Measurements from ENCODE around the gene OR51Q1.

DNA sequence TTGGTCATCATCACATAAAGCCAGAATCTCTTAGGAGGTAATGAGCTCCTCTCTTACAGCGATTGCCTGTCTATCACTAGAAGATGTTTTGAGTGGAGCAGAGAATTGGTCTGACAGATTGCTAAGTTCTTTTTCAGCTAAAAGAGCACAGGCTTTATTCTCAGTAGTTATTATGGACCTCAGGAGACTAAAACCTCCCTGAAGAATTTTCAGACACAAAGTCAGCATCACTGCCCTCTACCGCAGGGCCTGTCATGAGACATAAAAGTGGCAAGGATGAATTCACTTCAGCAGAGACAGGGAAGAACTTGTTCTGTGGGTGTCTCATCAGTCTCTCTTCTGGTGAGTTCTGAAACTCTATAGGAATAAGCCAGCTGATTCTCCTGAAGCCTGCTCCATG is 27.1 kb downstream of the OR51Q1 start, which contains the start of gene OR51I2:
- TF ChIP-seq, protein P1, sequence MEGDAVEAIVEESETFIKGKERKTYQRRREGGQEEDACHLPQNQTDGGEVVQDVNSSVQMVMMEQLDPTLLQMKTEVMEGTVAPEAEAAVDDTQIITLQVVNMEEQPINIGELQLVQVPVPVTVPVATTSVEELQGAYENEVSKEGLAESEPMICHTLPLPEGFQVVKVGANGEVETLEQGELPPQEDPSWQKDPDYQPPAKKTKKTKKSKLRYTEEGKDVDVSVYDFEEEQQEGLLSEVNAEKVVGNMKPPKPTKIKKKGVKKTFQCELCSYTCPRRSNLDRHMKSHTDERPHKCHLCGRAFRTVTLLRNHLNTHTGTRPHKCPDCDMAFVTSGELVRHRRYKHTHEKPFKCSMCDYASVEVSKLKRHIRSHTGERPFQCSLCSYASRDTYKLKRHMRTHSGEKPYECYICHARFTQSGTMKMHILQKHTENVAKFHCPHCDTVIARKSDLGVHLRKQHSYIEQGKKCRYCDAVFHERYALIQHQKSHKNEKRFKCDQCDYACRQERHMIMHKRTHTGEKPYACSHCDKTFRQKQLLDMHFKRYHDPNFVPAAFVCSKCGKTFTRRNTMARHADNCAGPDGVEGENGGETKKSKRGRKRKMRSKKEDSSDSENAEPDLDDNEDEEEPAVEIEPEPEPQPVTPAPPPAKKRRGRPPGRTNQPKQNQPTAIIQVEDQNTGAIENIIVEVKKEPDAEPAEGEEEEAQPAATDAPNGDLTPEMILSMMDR (IDR thresholded peaks at IDR 0.05; ENCODE audit: low read depth, low read length), result no peak
- TF ChIP-seq EZH2phosphoT487 (IDR thresholded peaks at IDR 0.05; ENCODE audit: low read depth), result no peak
